Natural killer cell (primary cell): ENCODE results near the gene NR1I2. TPM values are rescaled to one million over a fixed set of nuclear protein-coding genes. Genes with fewer than 3 reads are reported as not detected.

ENCODE experiments used
- ATAC-seq, 3 donors: fragments of 150-1000 bp in 2 of 3; fragments of 200-7000 bp in 1 of 3; cut with Tn5 transposase; 1 replicate in 1 of 3; 2 replicates in 2 of 3; pipeline ENCODE4 v1.10.0; 2021; ENCODE audit warnings: mild to moderate bottlenecking in 2 of 3, moderate library complexity in 2 of 3
- DNase-seq, 2 donors: peaks; one replicate each; pipeline versions ENCODE4 v3.0.0 to v3.0.0-alpha.2; 2013 to 2021; ENCODE audit warnings: mixed read lengths in 1 of 2
- H3K27ac ChIP-seq: one replicate; pipeline ENCODE4 v1.5.1; 2013; ENCODE audit warnings: mild to moderate bottlenecking, low read length
- H3K27me3 ChIP-seq: one replicate; pipeline ENCODE4 v1.6.1; 2013; ENCODE audit warnings: low read length; ENCODE audit not compliant: control insufficient read depth, insufficient read depth
- H3K36me3 ChIP-seq: one replicate; pipeline ENCODE4 v1.6.1; 2013; ENCODE audit warnings: low read length; ENCODE audit not compliant: control insufficient read depth, insufficient read depth
- H3K4me1 ChIP-seq: one replicate; pipeline ENCODE4 v1.6.1; 2013; ENCODE audit warnings: low read length; ENCODE audit not compliant: control insufficient read depth, insufficient read depth
- H3K4me3 ChIP-seq: one replicate; pipeline ENCODE4 v1.5.1; 2013; ENCODE audit warnings: low read length
- H3K9me3 ChIP-seq: one replicate; pipeline ENCODE4 v1.6.1; 2013; ENCODE audit warnings: low read length; ENCODE audit not compliant: control insufficient read depth, insufficient read depth
- H3K27ac Mint-ChIP-seq, 2 donors: one replicate each; pipeline ENCODE4 v1.8.0; 2022; ENCODE audit warnings: mild to moderate bottlenecking in 2 of 2, mixed read lengths in 2 of 2, moderate library complexity in 1 of 2
- H3K27me3 Mint-ChIP-seq, 2 donors: one replicate each; pipeline ENCODE4 v1.8.0; 2022; ENCODE audit warnings: low read depth in 2 of 2, mixed read lengths in 2 of 2
- H3K36me3 Mint-ChIP-seq: one replicate; pipeline ENCODE4 v1.8.0; 2022; ENCODE audit warnings: mixed read lengths
- H3K4me1 Mint-ChIP-seq, 2 donors: one replicate each; pipeline ENCODE4 v1.8.0; 2022; ENCODE audit warnings: mixed read lengths in 2 of 2
- H3K4me3 Mint-ChIP-seq: one replicate; pipeline ENCODE4 v1.8.0; 2022; ENCODE audit warnings: mild to moderate bottlenecking, moderate library complexity, mixed read lengths
- H3K9me3 Mint-ChIP-seq, 2 donors: one replicate each; pipeline ENCODE4 v1.8.0; 2022; ENCODE audit warnings: mixed read lengths in 2 of 2
- WGBS: methylation state at CpG from one replicate; pipeline ENCODE4 v1.1.7; 2013; ENCODE audit warnings: missing lambda C conversion rate; ENCODE audit not compliant: insufficient coverage; 5-methylcytosine and 5-hydroxymethylcytosine counted together
- intact Hi-C: fragments of 100-400 bp; cut with micrococcal nuclease; formaldehyde crosslinking; loops from one replicate; pipeline ENCODE4 v1.14.2; 2022
- total RNA-seq, 4 donors: library from RNA; stranded (reverse); fragments of 120-200 nt in 1 of 4; gene quantifications; one replicate each; pipeline versions ENCODE4 v1.2.3 to v1.2.4, GENCODE V29; 2013 to 2022
- TF ChIP-seq, protein P1 (sequence below): fragments of 200-600 bp; IDR thresholded peaks from one replicate; pipeline ENCODE4 v1.8.0; 2022; ENCODE audit warnings: antibody characterized with exemption

The NR1I2 gene
- total RNA-seq, 3 donors from 2014 or later (not counting 1 experiment from before 2014, with no cell fraction given), result 0.13 to 0.25 (median 0.16) TPM

DNA sequence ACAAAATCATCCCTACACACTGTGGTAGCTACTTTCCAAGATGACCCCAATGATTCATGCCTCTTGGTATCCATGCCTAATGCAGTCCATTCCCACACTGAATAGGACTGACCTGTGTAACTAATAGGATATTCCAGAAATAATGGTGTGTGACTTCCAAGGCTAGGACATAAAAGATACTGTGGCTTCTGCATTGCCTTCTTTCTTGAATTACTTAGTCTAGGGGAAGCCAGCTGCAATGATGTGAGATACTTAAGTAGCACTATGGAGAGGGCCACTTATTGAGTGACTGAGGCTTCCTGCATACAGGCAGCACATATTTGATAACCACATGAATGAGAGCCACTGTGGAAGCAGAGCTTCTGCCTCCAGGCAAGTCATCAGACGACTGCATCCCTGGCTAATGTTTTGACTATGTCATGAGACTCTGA is 50.1 kb downstream of the NR1I2 start:
- H3K27ac Mint-ChIP-seq, result no peak overlapping the region
- no peak for DNase-seq

GRCh38 chr3:119834754-119835370 is 53.0 kb downstream of the NR1I2 start:
- H3K27ac ChIP-seq, result no peak overlapping the region
- no peaks in the 10 kb centered on the region for H3K27me3 ChIP-seq
- TF ChIP-seq, protein P1, sequence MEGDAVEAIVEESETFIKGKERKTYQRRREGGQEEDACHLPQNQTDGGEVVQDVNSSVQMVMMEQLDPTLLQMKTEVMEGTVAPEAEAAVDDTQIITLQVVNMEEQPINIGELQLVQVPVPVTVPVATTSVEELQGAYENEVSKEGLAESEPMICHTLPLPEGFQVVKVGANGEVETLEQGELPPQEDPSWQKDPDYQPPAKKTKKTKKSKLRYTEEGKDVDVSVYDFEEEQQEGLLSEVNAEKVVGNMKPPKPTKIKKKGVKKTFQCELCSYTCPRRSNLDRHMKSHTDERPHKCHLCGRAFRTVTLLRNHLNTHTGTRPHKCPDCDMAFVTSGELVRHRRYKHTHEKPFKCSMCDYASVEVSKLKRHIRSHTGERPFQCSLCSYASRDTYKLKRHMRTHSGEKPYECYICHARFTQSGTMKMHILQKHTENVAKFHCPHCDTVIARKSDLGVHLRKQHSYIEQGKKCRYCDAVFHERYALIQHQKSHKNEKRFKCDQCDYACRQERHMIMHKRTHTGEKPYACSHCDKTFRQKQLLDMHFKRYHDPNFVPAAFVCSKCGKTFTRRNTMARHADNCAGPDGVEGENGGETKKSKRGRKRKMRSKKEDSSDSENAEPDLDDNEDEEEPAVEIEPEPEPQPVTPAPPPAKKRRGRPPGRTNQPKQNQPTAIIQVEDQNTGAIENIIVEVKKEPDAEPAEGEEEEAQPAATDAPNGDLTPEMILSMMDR, result no peak
- Mint-ChIP-seq H3K4me1 (peaks cover 31 to 47% of the 10 kb centered on the region in 2 donors), H3K27ac (peak overlapping the region; percentile 4 to 33), H3K27me3 (no peaks in the 10 kb centered on the region), H3K4me3 (no peak overlapping the region), H3K9me3 (no peaks in the 10 kb centered on the region), H3K36me3 (no peaks in the 10 kb centered on the region)
- no peaks in the 10 kb centered on the region for H3K4me1 ChIP-seq
- H3K4me3 ChIP-seq, result no peak overlapping the region
- WGBS, result no CpG with 5 or more reads among the region's 2 CpGs
- DNase-seq (no peak), ATAC-seq (no peak)
- intact Hi-C loops, result no loop called here
- peaks cover 3% of the 10 kb centered on the region for H3K36me3 ChIP-seq
- no peaks in the 10 kb centered on the region for H3K9me3 ChIP-seq

More for the DNA sequence above, 50.1 kb downstream of the NR1I2 start:
- H3K9me3 Mint-ChIP-seq, result no peaks in the 10 kb centered on the region
- no peaks in the 10 kb centered on the region for H3K27me3 Mint-ChIP-seq
- intact Hi-C loops, result no loop called here
- Histone ChIP-seq H3K27ac (no peak overlapping the region), H3K36me3 (no peaks in the 10 kb centered on the region), H3K27me3 (no peaks in the 10 kb centered on the region), H3K4me1 (no peaks in the 10 kb centered on the region), H3K9me3 (no peaks in the 10 kb centered on the region), H3K4me3 (no peak overlapping the region)
- no peak for ATAC-seq
- peaks cover 50 to 52% of the 10 kb centered on the region in 2 donors for H3K4me1 Mint-ChIP-seq
- H3K4me3 Mint-ChIP-seq, result no peak overlapping the region
- H3K36me3 Mint-ChIP-seq, result no peaks in the 10 kb centered on the region
- TF ChIP-seq, protein P1, result no peak
- WGBS, result 83% methylated on average over 1 of the region's 1 CpG

DNA sequence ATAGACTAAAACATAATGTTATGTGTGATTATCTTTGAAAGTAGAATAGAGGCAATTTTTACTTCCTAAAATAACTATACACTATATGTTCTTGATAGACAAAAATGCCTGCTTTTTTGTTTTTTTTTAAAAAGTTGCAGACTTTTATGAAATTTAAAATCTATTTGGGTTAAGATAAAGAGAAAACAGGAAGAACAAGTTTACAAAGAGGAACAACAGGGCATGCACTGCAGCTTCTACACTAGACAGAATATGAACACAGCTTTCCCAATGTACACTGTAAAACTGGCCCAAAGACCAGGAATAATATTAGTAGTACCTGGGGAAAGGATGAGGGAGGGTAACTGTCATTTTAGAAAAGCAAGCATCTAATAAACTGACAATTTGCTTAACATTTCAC is 53.7 kb downstream of the NR1I2 start:
- intact Hi-C loops, result no loop called here
- no peak for ATAC-seq
- H3K9me3 Mint-ChIP-seq, result no peaks in the 10 kb centered on the region

More for the DNA sequence above, 53.7 kb downstream of the NR1I2 start:
- H3K4me1 Mint-ChIP-seq, result peaks cover 28 to 47% of the 10 kb centered on the region in 2 donors
- H3K27ac Mint-ChIP-seq, result peak overlapping the region; percentile 4 to 33
- Histone ChIP-seq H3K9me3 (no peaks in the 10 kb centered on the region), H3K4me1 (no peaks in the 10 kb centered on the region), H3K27me3 (no peaks in the 10 kb centered on the region), H3K27ac (no peak overlapping the region), H3K36me3 (peaks cover 6% of the 10 kb centered on the region), H3K4me3 (no peak overlapping the region)
- no peaks in the 10 kb centered on the region for H3K27me3 Mint-ChIP-seq
- TF ChIP-seq, protein P1, result no peak
- no peak overlapping the region for H3K4me3 Mint-ChIP-seq
- no peaks in the 10 kb centered on the region for H3K36me3 Mint-ChIP-seq
- no peak for DNase-seq
